Neural crest cell (in vitro differentiated cells): ENCODE results near the gene ARHGAP33. TPM values are rescaled to one million over a fixed set of nuclear protein-coding genes. Genes with fewer than 3 reads are reported as not detected.
"Not testable (repeated sequence)": the region's sequence is repeated elsewhere in the genome, so short reads cannot be mapped to it uniquely, and the experiment has no call there.

Experiments used
- DNase-seq: peaks from one replicate; pipeline ENCODE4 v3.0.0; 2021; ENCODE audit warnings: low read depth, mixed read lengths, low spot score
- H3K27ac Mint-ChIP-seq: one replicate; pipeline ENCODE4 v1.8.0; 2021; ENCODE audit warnings: mild to moderate bottlenecking, mixed read lengths; ENCODE audit not compliant: unreplicated experiment
- H3K27me3 Mint-ChIP-seq: 2 replicates; pipeline ENCODE4 v1.8.0; 2021; ENCODE audit warnings: low read depth, mild to moderate bottlenecking, mixed read lengths
- H3K36me3 Mint-ChIP-seq: 2 replicates; pipeline ENCODE4 v1.8.0; 2021; ENCODE audit warnings: low read depth, mild to moderate bottlenecking, mixed read lengths
- H3K4me1 Mint-ChIP-seq: 2 replicates; pipeline ENCODE4 v1.8.0; 2021; ENCODE audit warnings: mixed read lengths
- H3K4me3 Mint-ChIP-seq: one replicate; pipeline ENCODE4 v1.8.0; 2021; ENCODE audit warnings: mild to moderate bottlenecking, mixed read lengths
- H3K9me3 Mint-ChIP-seq: 2 replicates; pipeline ENCODE4 v1.8.0; 2021; ENCODE audit warnings: mixed read lengths
- CTCF ChIP-seq: fragments of 200-600 bp; sonication (generic); conservative IDR thresholded peaks from 2 replicates; pipeline ENCODE4 v1.5.0; 2021; ENCODE audit warnings: antibody characterized with exemption, mild to moderate bottlenecking
- total RNA-seq: library from RNA; stranded (reverse); gene quantifications from 2 replicates; pipeline ENCODE4 v1.2.1, GENCODE V29; 2021

ARHGAP33 gene
- total RNA-seq, 1 donor from 2014 or later, result 110 TPM

GRCh38 chr19:35830986-35831385 is 55.6 kb downstream of the ARHGAP33 start:
- TF ChIP-seq CTCF, result no peak
- no peaks in the 10 kb centered on the region for H3K36me3 Mint-ChIP-seq
- H3K27me3 Mint-ChIP-seq, result peaks cover 78% of the 10 kb centered on the region
- H3K9me3 Mint-ChIP-seq, result no peaks in the 10 kb centered on the region
- DNase-seq, result no peak
- no peak overlapping the region for H3K27ac Mint-ChIP-seq
- H3K4me3 Mint-ChIP-seq, result no peak overlapping the region
- H3K4me1 Mint-ChIP-seq, result no peaks in the 10 kb centered on the region

DNA sequence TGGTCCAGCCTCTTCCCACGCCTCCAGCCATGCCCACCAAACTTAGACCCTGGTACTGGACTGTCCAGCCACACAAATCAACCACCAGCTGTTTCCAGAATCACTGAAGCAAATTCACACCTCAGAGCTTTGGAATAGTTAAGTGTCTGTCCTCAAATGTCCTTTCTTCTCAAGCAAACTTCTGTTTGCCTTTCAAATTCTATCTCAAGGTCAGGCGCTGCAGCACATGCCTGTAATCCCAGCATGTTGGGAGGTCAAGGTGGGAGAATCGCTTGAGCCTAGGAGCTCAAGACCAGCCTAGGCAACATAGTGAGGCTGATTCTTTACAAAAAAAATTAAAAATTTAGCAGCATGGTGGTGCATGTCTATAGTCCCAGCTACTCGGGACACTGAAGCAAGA is 56.7 kb downstream of the ARHGAP33 start:
- Mint-ChIP-seq H3K27ac (no peak overlapping the region), H3K27me3 (peaks cover 81% of the 10 kb centered on the region), H3K9me3 (no peaks in the 10 kb centered on the region), H3K4me3 (no peak overlapping the region), H3K36me3 (no peaks in the 10 kb centered on the region), H3K4me1 (no peaks in the 10 kb centered on the region)
- no peak for TF ChIP-seq CTCF
- DNase-seq, result no peak

- H3K27ac Mint-ChIP-seq, result no peak overlapping the region
- DNase-seq, result no peak
- no peaks in the 10 kb centered on the region for H3K36me3 Mint-ChIP-seq
- H3K4me1 Mint-ChIP-seq, result no peaks in the 10 kb centered on the region
- H3K9me3 Mint-ChIP-seq, result no peaks in the 10 kb centered on the region
- peaks cover 74% of the 10 kb centered on the region for H3K27me3 Mint-ChIP-seq
- no peak for TF ChIP-seq CTCF
- H3K4me3 Mint-ChIP-seq, result no peak overlapping the region
Observed at GRCh38 chr19:35833972-35834371, 58.6 kb downstream of the ARHGAP33 start.

- H3K4me3 Mint-ChIP-seq, H3K9me3 Mint-ChIP-seq, H3K36me3 Mint-ChIP-seq, DNase-seq, H3K4me1 Mint-ChIP-seq, H3K27ac Mint-ChIP-seq: not testable (repeated sequence)
- peaks cover 66% of the 10 kb centered on the region for H3K27me3 Mint-ChIP-seq
Observed at GRCh38 chr19:35836096-35836495, 60.7 kb downstream of the ARHGAP33 start.

Other genes starting within 250 kb of the ARHGAP33 start
- gene SBSN, start 247.3 kb upstream of the ARHGAP33 start, total RNA-seq, result 0.20 and 0.21 TPM in 2 replicates
- not detected in 2 replicates for gene GAPDHS, start 242.1 kb upstream of the ARHGAP33 start, total RNA-seq
- gene TMEM147, start 229.9 kb upstream of the ARHGAP33 start, total RNA-seq, result 95.1 and 105 TPM in 2 replicates
- gene ATP4A, start 211.9 kb upstream of the ARHGAP33 start, total RNA-seq, result not detected in 2 replicates
- gene PMIS2, start 189.4 kb upstream of the ARHGAP33 start, total RNA-seq, result not detected in 2 replicates
- gene HAUS5, start 162.8 kb upstream of the ARHGAP33 start, total RNA-seq, result 52.8 and 55.9 TPM in 2 replicates
- gene RBM42, start 146.5 kb upstream of the ARHGAP33 start, total RNA-seq, result 88.1 and 96.8 TPM in 2 replicates
- gene ETV2, start 133.8 kb upstream of the ARHGAP33 start, total RNA-seq, result 1.7 and 1.8 TPM in 2 replicates
- gene COX6B1, start 127.2 kb upstream of the ARHGAP33 start, total RNA-seq, result 329 and 339 TPM in 2 replicates
- gene UPK1A, start 109.0 kb upstream of the ARHGAP33 start, total RNA-seq, result not detected in 2 replicates
- gene ZBTB32, start 71.0 kb upstream of the ARHGAP33 start, total RNA-seq, result not detected in 2 replicates
- 60.1 and 64.2 TPM in 2 replicates for gene KMT2B, start 57.6 kb upstream of the ARHGAP33 start, total RNA-seq
- 4.2 and 6.3 TPM in 2 replicates for gene IGFLR1, start 33.1 kb upstream of the ARHGAP33 start, total RNA-seq
- gene U2AF1L4, start 30.1 kb upstream of the ARHGAP33 start, total RNA-seq, result 19.4 and 21.6 TPM in 2 replicates
- 67.3 and 69.2 TPM in 2 replicates for gene PSENEN, start 29.9 kb upstream of the ARHGAP33 start, total RNA-seq
- 7.5 and 12.5 TPM in 2 replicates for gene LIN37, start 27.0 kb upstream of the ARHGAP33 start, total RNA-seq
- 0.37 and 0.64 TPM in 2 replicates for gene HSPB6, start 18.5 kb upstream of the ARHGAP33 start, total RNA-seq
- gene PROSER3, start 17.4 kb upstream of the ARHGAP33 start, total RNA-seq, result 63.4 and 64.0 TPM in 2 replicates
- gene PRODH2, start 37.3 kb downstream of the ARHGAP33 start, total RNA-seq, result not detected in 2 replicates
- gene NPHS1, start 76.9 kb downstream of the ARHGAP33 start, total RNA-seq, result not detected in 2 replicates
- gene KIRREL2, start 81.3 kb downstream of the ARHGAP33 start, total RNA-seq, result 4.5 and 5.2 TPM in 2 replicates
- gene APLP1, start 93.0 kb downstream of the ARHGAP33 start, total RNA-seq, result 140 and 143 TPM in 2 replicates
- 6.4 and 8.0 TPM in 2 replicates for gene NFKBID, start 125.0 kb downstream of the ARHGAP33 start, total RNA-seq
- not detected in 2 replicates for gene HCST, start 127.0 kb downstream of the ARHGAP33 start, total RNA-seq
- gene TYROBP, start 132.7 kb downstream of the ARHGAP33 start, total RNA-seq, result not detected in 2 replicates
- gene LRFN3, start 160.8 kb downstream of the ARHGAP33 start, total RNA-seq, result 33.9 and 36.0 TPM in 2 replicates
- 16.8 and 17.5 TPM in 2 replicates for gene SDHAF1, start 219.6 kb downstream of the ARHGAP33 start, total RNA-seq
- gene SYNE4, start 233.2 kb downstream of the ARHGAP33 start, total RNA-seq, result 0.30 and 0.54 TPM in 2 replicates
- gene ALKBH6, start 238.6 kb downstream of the ARHGAP33 start, total RNA-seq, result 21.7 and 23.7 TPM in 2 replicates